Effector memory CD4-positive, alpha-beta T cell (primary cell): ENCODE measurements around the gene PTMS.
A peak's percentile ranks its signal among the peaks of the same experiment; 100 is the strongest.

Experiments used
- DNase-seq, 3 donors: peaks; one replicate each; pipeline ENCODE4 v3.0.0-alpha.2; 2020
- H3K27ac ChIP-seq: 2 replicates; pipeline ENCODE4 v1.7.0; 2013; ENCODE audit warnings: mild to moderate bottlenecking, low read length, moderate library complexity; ENCODE audit not compliant: insufficient read depth, poor library complexity, severe bottlenecking
- H3K27me3 ChIP-seq: replicated peaks from 2 replicates; pipeline ENCODE4 v1.7.0; 2013; ENCODE audit warnings: mild to moderate bottlenecking, low read length; ENCODE audit not compliant: insufficient read depth, control insufficient read depth, poor library complexity, severe bottlenecking
- H3K36me3 ChIP-seq: 2 replicates; pipeline ENCODE4 v1.7.0; 2013; ENCODE audit warnings: mild to moderate bottlenecking, low read length, moderate library complexity; ENCODE audit not compliant: control insufficient read depth, insufficient read depth
- H3K4me1 ChIP-seq: 2 replicates; pipeline ENCODE4 v1.7.0; 2013; ENCODE audit warnings: low read length, mild to moderate bottlenecking; ENCODE audit not compliant: control insufficient read depth, insufficient read depth, poor library complexity, severe bottlenecking
- H3K4me3 ChIP-seq: 2 replicates; pipeline ENCODE4 v1.7.0; 2013; ENCODE audit warnings: low read length, low read depth, mild to moderate bottlenecking; ENCODE audit not compliant: insufficient read depth, poor library complexity, severe bottlenecking
- H3K9me3 ChIP-seq: 2 replicates; pipeline ENCODE4 v1.7.0; 2013; ENCODE audit warnings: mild to moderate bottlenecking, low read length, moderate library complexity; ENCODE audit not compliant: control insufficient read depth

Gene PTMS

GRCh38 chr12:6752167-6752920 is 13.8 kb upstream of the PTMS start:
- peak overlapping the region; percentile 91 for H3K27ac ChIP-seq
- peak overlapping the region; percentile 81 for H3K4me3 ChIP-seq
- no peaks in the 10 kb centered on the region for H3K27me3 ChIP-seq
- DNase-seq = no peak
- H3K9me3 ChIP-seq = no peaks in the 10 kb centered on the region
- H3K36me3 ChIP-seq = peaks cover 37% of the 10 kb centered on the region
- peaks cover 9% of the 10 kb centered on the region for H3K4me1 ChIP-seq

- H3K4me3 ChIP-seq = peak within 1 kb of the TSS; percentile 81
- no peaks in the 10 kb centered on the region for H3K9me3 ChIP-seq
- H3K27me3 ChIP-seq = no peaks in the 10 kb centered on the region
- peaks cover 29% of the 10 kb centered on the region for H3K36me3 ChIP-seq
- peaks cover 9% of the 10 kb centered on the region for H3K4me1 ChIP-seq
- peak; percentile 93 to 95 (median 95) for DNase-seq
- peak within 1 kb of the TSS; percentile 91 for H3K27ac ChIP-seq
Measured at GRCh38 chr12:6752921-6753771, 13.0 kb upstream of the PTMS start, which contains the start of gene MLF2. Gene MLF2, minus strand, starts transcription at chr12:6753141. Its CDS starts 807 bp downstream, at chr12:6752334.

GRCh38 chr12:6753772-6754356 is 12.3 kb upstream of the PTMS start:
- Histone ChIP-seq H3K27ac (peak overlapping the region; percentile 91), H3K4me1 (peaks cover 9% of the 10 kb centered on the region), H3K36me3 (peaks cover 22% of the 10 kb centered on the region), H3K4me3 (peak overlapping the region; percentile 81), H3K9me3 (no peaks in the 10 kb centered on the region), H3K27me3 (no peaks in the 10 kb centered on the region)
- DNase-seq = no peak

DNA sequence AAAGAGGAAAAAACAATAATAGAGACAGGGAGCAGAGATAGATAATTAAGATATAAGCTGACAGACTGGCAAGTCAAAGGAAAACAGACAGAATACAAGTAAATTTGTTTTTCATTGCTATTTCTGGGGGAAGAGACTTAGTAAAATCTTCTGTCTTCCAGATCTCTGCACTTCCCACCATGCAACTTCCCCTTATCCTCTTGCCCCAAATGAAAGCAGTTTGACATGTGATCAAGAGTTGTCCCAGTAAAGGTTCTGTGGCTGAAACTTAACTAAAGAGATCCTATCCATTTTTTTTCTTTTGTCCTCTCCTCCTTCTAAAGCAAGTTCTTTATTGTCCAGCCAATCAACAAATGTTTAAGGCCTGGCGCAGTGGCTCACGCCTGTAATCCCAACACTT is 11.8 kb upstream of the PTMS start:
- H3K27me3 ChIP-seq = no peaks in the 10 kb centered on the region
- DNase-seq = no peak
- no peak overlapping the region for H3K4me3 ChIP-seq
- no peak overlapping the region for H3K27ac ChIP-seq
- H3K36me3 ChIP-seq = peaks cover 17% of the 10 kb centered on the region
- H3K4me1 ChIP-seq = peaks cover 9% of the 10 kb centered on the region
- H3K9me3 ChIP-seq = no peaks in the 10 kb centered on the region

DNA sequence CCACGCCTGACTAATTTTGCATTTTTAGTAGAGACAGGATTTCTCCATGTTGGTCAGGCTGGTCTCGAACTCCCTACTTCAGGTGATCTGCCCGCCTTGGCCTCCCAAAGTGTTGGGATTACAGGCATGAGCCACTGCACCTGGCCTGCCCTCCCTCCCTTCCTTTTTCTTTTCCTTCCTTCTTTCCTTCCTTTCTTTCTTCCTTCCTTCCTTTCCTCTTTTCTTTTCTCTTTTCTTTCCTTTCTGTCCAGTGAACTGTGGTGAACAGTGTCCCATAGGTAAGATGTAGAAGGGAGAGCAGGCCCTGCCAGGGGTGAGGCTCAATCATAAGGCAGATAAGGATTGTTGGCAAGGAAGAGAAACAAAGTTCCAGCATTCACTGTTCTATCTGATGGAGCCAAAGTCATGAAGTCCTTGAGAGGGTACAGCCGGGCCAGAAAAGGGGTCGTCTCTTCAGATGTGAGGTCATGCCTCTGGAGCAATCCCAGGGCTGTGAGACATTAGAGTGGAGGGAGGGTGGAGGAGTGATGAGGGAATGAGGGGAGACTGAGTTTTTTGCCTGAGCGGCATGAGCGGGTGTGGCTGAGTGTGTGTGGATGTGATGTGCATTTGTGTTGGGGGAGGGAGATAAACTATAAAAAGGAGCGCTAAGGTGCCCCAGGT is 9.0 kb upstream of the PTMS start:
- no peaks in the 10 kb centered on the region for H3K36me3 ChIP-seq
- H3K27ac ChIP-seq = no peak overlapping the region
- no peak for DNase-seq
- no peaks in the 10 kb centered on the region for H3K27me3 ChIP-seq
- no peak overlapping the region for H3K4me3 ChIP-seq
- peaks cover 4% of the 10 kb centered on the region for H3K4me1 ChIP-seq
- H3K9me3 ChIP-seq = no peaks in the 10 kb centered on the region

DNA sequence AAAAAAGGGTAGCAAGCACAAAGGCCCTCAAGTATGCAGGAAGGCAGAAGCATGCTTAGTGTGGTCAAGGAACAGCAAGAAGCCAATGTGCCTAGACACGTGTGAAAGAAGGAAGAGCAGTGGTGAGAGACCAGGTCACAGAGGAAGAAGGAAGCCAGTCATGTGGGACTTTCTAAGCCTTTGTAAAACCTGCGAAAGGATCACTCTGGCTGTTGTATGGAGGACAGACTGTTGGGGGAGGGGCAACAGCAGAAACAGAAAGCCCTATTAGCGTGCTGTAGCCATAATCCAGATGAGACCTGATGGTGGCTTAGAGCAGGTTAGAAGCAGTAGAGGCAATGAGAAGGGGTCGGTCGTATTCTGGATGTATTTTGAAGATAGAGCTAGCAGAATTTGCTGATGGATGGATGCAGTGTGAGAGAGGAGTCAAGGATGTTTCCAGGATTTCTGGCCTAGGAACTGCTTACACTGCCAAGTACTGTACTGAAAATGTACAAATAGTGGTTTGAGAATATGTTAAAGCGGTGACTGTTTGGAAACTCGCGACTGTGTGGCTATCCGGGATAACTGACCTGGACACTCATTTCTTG is 7.6 kb upstream of the PTMS start:
- no peak for DNase-seq
- no peak overlapping the region for H3K27ac ChIP-seq
- H3K27me3 ChIP-seq = no peaks in the 10 kb centered on the region
- H3K9me3 ChIP-seq = no peaks in the 10 kb centered on the region
- no peaks in the 10 kb centered on the region for H3K4me1 ChIP-seq
- no peaks in the 10 kb centered on the region for H3K36me3 ChIP-seq
- H3K4me3 ChIP-seq = no peak overlapping the region

GRCh38 chr12:6759741-6760140 is 6.4 kb upstream of the PTMS start:
- Histone ChIP-seq H3K9me3 (no peaks in the 10 kb centered on the region), H3K27ac (no peak overlapping the region), H3K4me1 (no peaks in the 10 kb centered on the region), H3K27me3 (no peaks in the 10 kb centered on the region), H3K36me3 (no peaks in the 10 kb centered on the region), H3K4me3 (no peak overlapping the region)
- DNase-seq = no peak

GRCh38 chr12:6763380-6763779 is 2.8 kb upstream of the PTMS start:
- H3K4me1 ChIP-seq = peaks cover 21% of the 10 kb centered on the region
- H3K27me3 ChIP-seq = peaks cover 12% of the 10 kb centered on the region
- no peak overlapping the region for H3K4me3 ChIP-seq
- no peak overlapping the region for H3K27ac ChIP-seq
- H3K36me3 ChIP-seq = no peaks in the 10 kb centered on the region
- no peak for DNase-seq
- no peaks in the 10 kb centered on the region for H3K9me3 ChIP-seq

- no peak overlapping the region for H3K27ac ChIP-seq
- no peaks in the 10 kb centered on the region for H3K36me3 ChIP-seq
- H3K27me3 ChIP-seq = peaks cover 12% of the 10 kb centered on the region
- no peaks in the 10 kb centered on the region for H3K9me3 ChIP-seq
- H3K4me3 ChIP-seq = no peak overlapping the region
- peak; percentile 27 to 43 (median 38) for DNase-seq
- peaks cover 21% of the 10 kb centered on the region for H3K4me1 ChIP-seq
Measured at GRCh38 chr12:6764011-6764828, 1.9 kb upstream of the PTMS start.
